GM19023 (cell line): Measurements from ENCODE around the gene PRPF31.

Source experiments
- ATAC-seq: cut with Tn5 transposase; IDR thresholded peaks from one replicate; pipeline ENCODE4 v1.9.1; 2021; ENCODE audit warnings: mild to moderate bottlenecking, moderate library complexity; ENCODE audit not compliant: unreplicated experiment

The PRPF31 gene

GRCh38 chr19:54107876-54108490, 7.6 kb upstream of the PRPF31 start:
- ATAC-seq = no peak

GRCh38 chr19:54108496-54108895, 7.1 kb upstream of the PRPF31 start:
- no peak for ATAC-seq

- no peak for ATAC-seq
Measured at GRCh38 chr19:54109651-54110050, 5.9 kb upstream of the PRPF31 start.

GRCh38 chr19:54114340-54115108, 1.0 kb upstream of the PRPF31 start:
- no peak for ATAC-seq

- ATAC-seq = no peak
Measured at GRCh38 chr19:54121259-54121658, 5.7 kb downstream of the PRPF31 start.

- no peak for ATAC-seq
Measured at GRCh38 chr19:54123682-54124081, 8.1 kb downstream of the PRPF31 start.

- ATAC-seq = no peak
Measured at GRCh38 chr19:54124393-54124792, 8.8 kb downstream of the PRPF31 start.

GRCh38 chr19:54125713-54126112, 10.2 kb downstream of the PRPF31 start:
- no peak for ATAC-seq

- no peak for ATAC-seq
Measured at GRCh38 chr19:54127688-54128440, 12.3 kb downstream of the PRPF31 start.

GRCh38 chr19:54128441-54128725, 12.8 kb downstream of the PRPF31 start:
- ATAC-seq = no peak

- ATAC-seq = no peak
Measured at GRCh38 chr19:54128796-54129616, 13.5 kb downstream of the PRPF31 start.

GRCh38 chr19:54129617-54129996, 14.1 kb downstream of the PRPF31 start:
- ATAC-seq = no peak

- ATAC-seq = no peak
Measured at GRCh38 chr19:54133312-54133956, 17.9 kb downstream of the PRPF31 start.

- no peak for ATAC-seq
Measured at GRCh38 chr19:54133957-54134590, 18.5 kb downstream of the PRPF31 start.

GRCh38 chr19:54136086-54136863, 20.7 kb downstream of the PRPF31 start:
- ATAC-seq = no peak

- peak; percentile 78 for ATAC-seq
Measured at GRCh38 chr19:54136864-54137698, 21.5 kb downstream of the PRPF31 start.

- ATAC-seq = no peak
Measured at GRCh38 chr19:54137699-54138488, 22.3 kb downstream of the PRPF31 start, which contains the start of gene CNOT3. TSS of gene CNOT3 (plus strand) at chr19:54137762. CDS start at chr19:54142979, 5,217 bp downstream.
